HepG2 (cell line): Measurements from ENCODE around the gene TNS1. TPM values are rescaled to one million over a fixed set of nuclear protein-coding genes. Genes with fewer than 3 reads are reported as not detected.
A peak's percentile ranks its signal among the peaks of the same experiment; 100 is the strongest.

Experiments used
- AHR ChIP-seq: IDR thresholded peaks from 2 replicates; pipeline ENCODE4 v1.6.1; 2018; ENCODE audit warnings: missing genetic modification reagents, missing compliant biosample characterization
- AKAP8 ChIP-seq: sonication (generic); formaldehyde crosslinking; IDR thresholded peaks from 2 replicates; pipeline ENCODE4 v1.5.1; 2020; ENCODE audit warnings: mild to moderate bottlenecking, missing genetic modification reagents
- ARHGAP35 ChIP-seq: sonication (generic); formaldehyde crosslinking; IDR thresholded peaks from 2 replicates; pipeline ENCODE4 v1.9.0; 2022; ENCODE audit warnings: mild to moderate bottlenecking, inconsistent platforms, moderate library complexity, missing genetic modification reagents, borderline replicate concordance
- EHMT2 ChIP-seq: fragments of 200-600 bp; sonication (generic); IDR thresholded peaks from 2 replicates; pipeline ENCODE4 v1.7.0; 2017; ENCODE audit warnings: antibody characterized with exemption, low read depth, low read length, borderline replicate concordance
- GABPB1 ChIP-seq: IDR thresholded peaks from 2 replicates; pipeline ENCODE4 v1.6.1; 2016; ENCODE audit warnings: mild to moderate bottlenecking, missing genetic modification reagents, moderate library complexity, missing compliant biosample characterization
- JARID2 ChIP-seq: sonication (generic); formaldehyde crosslinking; IDR thresholded peaks from 2 replicates; pipeline ENCODE4 v1.8.1; 2023; ENCODE audit warnings: missing genetic modification reagents, inconsistent platforms; ENCODE audit not compliant: insufficient replicate concordance
- MZF1 ChIP-seq: sonication (generic); formaldehyde crosslinking; IDR thresholded peaks from 2 replicates; pipeline ENCODE4 v1.8.1; 2023; ENCODE audit warnings: mild to moderate bottlenecking, missing genetic modification reagents, borderline replicate concordance
- RFXANK ChIP-seq: IDR thresholded peaks from 2 replicates; pipeline ENCODE4 v1.6.1; 2016
- RXRA ChIP-seq: sonication (generic); formaldehyde crosslinking; IDR thresholded peaks from 2 replicates; pipeline ENCODE4 v1.5.1; 2020; ENCODE audit warnings: missing genetic modification reagents
- SP5 ChIP-seq: IDR thresholded peaks from 2 replicates; pipeline ENCODE4 v1.6.1; 2016; ENCODE audit warnings: low read depth, borderline replicate concordance
- ZBTB1 ChIP-seq: sonication (generic); formaldehyde crosslinking; IDR thresholded peaks from 2 replicates; pipeline ENCODE4 v1.4.0; 2020; ENCODE audit warnings: missing genetic modification reagents, borderline replicate concordance
- ZNF121 ChIP-seq: sonication (generic); formaldehyde crosslinking; IDR thresholded peaks from 2 replicates; pipeline ENCODE4 v1.5.0; 2020; ENCODE audit warnings: mild to moderate bottlenecking, missing genetic modification reagents
- ZNF205 ChIP-seq: IDR thresholded peaks from 2 replicates; pipeline ENCODE4 v1.6.1; 2018; ENCODE audit warnings: missing biosample characterization, missing genetic modification reagents
- ZNF230 ChIP-seq: sonication (generic); formaldehyde crosslinking; IDR thresholded peaks from 2 replicates; pipeline ENCODE4 v1.4.0; 2020; ENCODE audit warnings: mild to moderate bottlenecking, missing genetic modification reagents
- ZNF331 ChIP-seq: sonication (generic); formaldehyde crosslinking; IDR thresholded peaks from 2 replicates; pipeline ENCODE4 v1.4.0; 2020; ENCODE audit warnings: missing genetic modification reagents
- ZNF335 ChIP-seq: sonication (generic); formaldehyde crosslinking; IDR thresholded peaks from 2 replicates; pipeline ENCODE4 v1.4.0; 2020; ENCODE audit warnings: missing genetic modification reagents
- ZNF501 ChIP-seq: sonication (generic); formaldehyde crosslinking; IDR thresholded peaks from 2 replicates; pipeline ENCODE4 v1.5.1; 2020; ENCODE audit warnings: mild to moderate bottlenecking, moderate library complexity, missing genetic modification reagents
- ZNF7 ChIP-seq: IDR thresholded peaks from 2 replicates; pipeline ENCODE4 v1.6.1; 2016; ENCODE audit warnings: missing biosample characterization, missing genetic modification reagents
- ZSCAN29 ChIP-seq: sonication (generic); formaldehyde crosslinking; conservative IDR thresholded peaks from 2 replicates; pipeline ENCODE4 v1.4.0; 2020; ENCODE audit warnings: mild to moderate bottlenecking, missing genetic modification reagents
- polyA plus RNA-seq, 8 experiments: library from polyadenylated mRNA; depleted of rRNA in 3 of 8; stranded (reverse) in 7 of 8; unstranded in 1 of 8; fragments of >200 nt; fragmentation: Illumina TruSeq in 4 of 8; extraction: Trizol in 4 of 8; gene quantifications; 2 replicates each; pipeline versions ENCODE4 v1.2.1 to v1.2.3, GENCODE V29; 2011 to 2016; ENCODE audit warnings: low read depth in 4 of 8, missing spikeins in 1 of 8, mixed read lengths in 1 of 8; ENCODE audit not compliant: insufficient read depth in 1 of 8
- total RNA-seq, 5 experiments: library from RNA; depleted of rRNA; stranded (reverse); fragments of >200 nt; fragmentation: Illumina TruSeq; extraction: Trizol; gene quantifications; 2 replicates each; pipeline ENCODE4 v1.2.3, GENCODE V29; 2016; ENCODE audit warnings: low read depth in 1 of 5
- TF ChIP-seq, protein P1 (sequence below): sonication (generic); formaldehyde crosslinking; IDR thresholded peaks from 2 replicates; pipeline ENCODE4 v1.8.0; 2023; ENCODE audit warnings: mild to moderate bottlenecking, missing genetic modification reagents
- TF ChIP-seq, protein P2 (sequence below): sonication (generic); formaldehyde crosslinking; IDR thresholded peaks from 2 replicates; pipeline ENCODE4 v1.9.0; 2021; ENCODE audit warnings: missing genetic modification reagents, borderline replicate concordance
- TF ChIP-seq, protein P3 (sequence below): sonication (generic); formaldehyde crosslinking; IDR thresholded peaks from 2 replicates; pipeline ENCODE4 v1.4.0; 2020; ENCODE audit warnings: missing genetic modification reagents
- TF ChIP-seq, protein P4 (sequence below): sonication (generic); formaldehyde crosslinking; IDR thresholded peaks from 2 replicates; pipeline ENCODE4 v1.8.1; 2023; ENCODE audit warnings: mild to moderate bottlenecking, missing genetic modification reagents

TNS1 gene
- total and polyA plus RNA-seq, 2 of the 13 experiments (the other 11 are each of a cell fraction or from before 2014, with no cell fraction given), result 1.9 to 118 TPM

DNA sequence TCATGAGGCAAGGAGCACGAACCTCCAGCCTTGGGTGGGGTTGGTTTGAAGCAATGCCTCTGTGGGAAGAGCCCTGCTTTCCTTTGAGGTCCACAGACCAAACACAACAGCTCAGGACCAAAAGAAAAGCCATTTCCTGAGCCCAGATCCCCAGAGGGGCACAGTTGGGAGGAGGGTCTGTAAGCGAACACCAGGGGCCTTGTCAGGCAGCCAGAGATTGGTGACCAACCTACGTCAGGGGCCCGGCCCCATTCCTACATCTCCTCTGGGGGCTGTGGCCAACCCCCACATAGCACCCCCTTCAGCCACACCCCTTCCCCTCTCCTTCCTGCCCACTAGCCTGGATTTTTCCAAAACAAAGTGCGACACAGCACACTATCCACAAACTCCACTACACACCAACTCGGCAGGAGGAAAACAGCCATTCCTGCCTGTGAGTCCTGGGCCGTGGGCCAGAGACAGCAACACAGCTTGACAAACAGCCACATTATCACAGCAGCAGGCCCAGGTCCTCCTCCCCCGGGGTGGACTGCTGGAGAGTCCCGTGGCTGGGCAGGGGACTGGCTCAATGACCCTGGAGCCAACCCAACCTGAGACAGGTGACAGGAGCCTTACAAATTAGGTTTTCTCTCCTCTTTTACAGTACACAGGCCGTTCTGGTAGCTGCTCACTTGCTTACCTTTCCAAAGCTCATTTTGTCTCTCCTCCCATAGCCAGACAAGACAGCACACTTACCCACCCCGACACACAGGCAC is 98.8 kb downstream of the TNS1 start (continued):
- peak; percentile 19 for TF ChIP-seq ZNF230 (CRISPR knock-in tag)
- TF ChIP-seq, protein P1, sequence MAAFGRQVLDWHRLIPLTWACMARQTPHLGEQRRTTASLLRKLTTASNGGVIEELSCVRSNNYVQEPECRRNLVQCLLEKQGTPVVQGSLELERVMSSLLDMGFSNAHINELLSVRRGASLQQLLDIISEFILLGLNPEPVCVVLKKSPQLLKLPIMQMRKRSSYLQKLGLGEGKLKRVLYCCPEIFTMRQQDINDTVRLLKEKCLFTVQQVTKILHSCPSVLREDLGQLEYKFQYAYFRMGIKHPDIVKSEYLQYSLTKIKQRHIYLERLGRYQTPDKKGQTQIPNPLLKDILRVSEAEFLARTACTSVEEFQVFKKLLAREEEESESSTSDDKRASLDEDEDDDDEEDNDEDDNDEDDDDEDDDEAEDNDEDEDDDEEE (CRISPR knock-in tag), result peak; percentile 87; the same call in 1 of the 2 replicates
- TF ChIP-seq ZBTB1 (CRISPR knock-in tag), result no peak
- TF ChIP-seq, protein P2, sequence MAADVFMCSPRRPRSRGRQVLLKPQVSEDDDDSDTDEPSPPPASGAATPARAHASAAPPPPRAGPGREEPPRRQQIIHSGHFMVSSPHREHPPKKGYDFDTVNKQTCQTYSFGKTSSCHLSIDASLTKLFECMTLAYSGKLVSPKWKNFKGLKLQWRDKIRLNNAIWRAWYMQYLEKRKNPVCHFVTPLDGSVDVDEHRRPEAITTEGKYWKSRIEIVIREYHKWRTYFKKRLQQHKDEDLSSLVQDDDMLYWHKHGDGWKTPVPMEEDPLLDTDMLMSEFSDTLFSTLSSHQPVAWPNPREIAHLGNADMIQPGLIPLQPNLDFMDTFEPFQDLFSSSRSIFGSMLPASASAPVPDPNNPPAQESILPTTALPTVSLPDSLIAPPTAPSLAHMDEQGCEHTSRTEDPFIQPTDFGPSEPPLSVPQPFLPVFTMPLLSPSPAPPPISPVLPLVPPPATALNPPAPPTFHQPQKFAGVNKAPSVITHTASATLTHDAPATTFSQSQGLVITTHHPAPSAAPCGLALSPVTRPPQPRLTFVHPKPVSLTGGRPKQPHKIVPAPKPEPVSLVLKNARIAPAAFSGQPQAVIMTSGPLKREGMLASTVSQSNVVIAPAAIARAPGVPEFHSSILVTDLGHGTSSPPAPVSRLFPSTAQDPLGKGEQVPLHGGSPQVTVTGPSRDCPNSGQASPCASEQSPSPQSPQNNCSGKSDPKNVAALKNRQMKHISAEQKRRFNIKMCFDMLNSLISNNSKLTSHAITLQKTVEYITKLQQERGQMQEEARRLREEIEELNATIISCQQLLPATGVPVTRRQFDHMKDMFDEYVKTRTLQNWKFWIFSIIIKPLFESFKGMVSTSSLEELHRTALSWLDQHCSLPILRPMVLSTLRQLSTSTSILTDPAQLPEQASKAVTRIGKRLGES, result no peak
- no peak for TF ChIP-seq ARHGAP35 (CRISPR knock-in tag)
- TF ChIP-seq MZF1 (CRISPR knock-in tag), result no peak
- peak; percentile 85; the same call in 1 of the 2 replicates for TF ChIP-seq SP5 (CRISPR knock-in tag)
- TF ChIP-seq ZNF7 (CRISPR knock-in tag), result no peak
- TF ChIP-seq JARID2 (CRISPR knock-in tag), result no peak
- peak; percentile 85 for TF ChIP-seq ZNF501
- TF ChIP-seq ZNF205 (CRISPR knock-in tag), result no peak
- no peak for TF ChIP-seq EHMT2
- peak; percentile 60; the same call in 1 of the 2 replicates for TF ChIP-seq ZSCAN29 (CRISPR knock-in tag)
- TF ChIP-seq AHR (CRISPR knock-in tag), result peak; percentile 63; the same call in 1 of the 2 replicates
- TF ChIP-seq AKAP8, result peak; percentile 63; the same call in 1 of the 2 replicates
- peak; percentile 23; the same call in 1 of the 2 replicates for TF ChIP-seq GABPB1
- TF ChIP-seq ZNF335 (CRISPR knock-in tag), result no peak; the same call in 1 of the 2 replicates
- TF ChIP-seq RFXANK (CRISPR knock-in tag), result no peak
- TF ChIP-seq RXRA (CRISPR knock-in tag), result 0 out of 2 replicates have a peak, but pooled peaks have one; percentile 21
- TF ChIP-seq, protein P3, sequence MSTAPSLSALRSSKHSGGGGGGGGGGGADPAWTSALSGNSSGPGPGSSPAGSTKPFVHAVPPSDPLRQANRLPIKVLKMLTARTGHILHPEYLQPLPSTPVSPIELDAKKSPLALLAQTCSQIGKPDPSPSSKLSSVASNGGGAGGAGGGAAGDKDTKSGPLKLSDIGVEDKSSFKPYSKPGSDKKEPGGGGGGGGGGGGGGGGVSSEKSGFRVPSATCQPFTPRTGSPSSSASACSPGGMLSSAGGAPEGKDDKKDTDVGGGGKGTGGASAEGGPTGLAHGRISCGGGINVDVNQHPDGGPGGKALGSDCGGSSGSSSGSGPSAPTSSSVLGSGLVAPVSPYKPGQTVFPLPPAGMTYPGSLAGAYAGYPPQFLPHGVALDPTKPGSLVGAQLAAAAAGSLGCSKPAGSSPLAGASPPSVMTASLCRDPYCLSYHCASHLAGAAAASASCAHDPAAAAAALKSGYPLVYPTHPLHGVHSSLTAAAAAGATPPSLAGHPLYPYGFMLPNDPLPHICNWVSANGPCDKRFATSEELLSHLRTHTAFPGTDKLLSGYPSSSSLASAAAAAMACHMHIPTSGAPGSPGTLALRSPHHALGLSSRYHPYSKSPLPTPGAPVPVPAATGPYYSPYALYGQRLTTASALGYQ (CRISPR knock-in tag), result 0 out of 2 replicates have a peak, but pooled peaks have one; percentile 39
- no peak for TF ChIP-seq ZNF121
- peak; percentile 22 for TF ChIP-seq ZNF331 (CRISPR knock-in tag)
- TF ChIP-seq, protein P4, sequence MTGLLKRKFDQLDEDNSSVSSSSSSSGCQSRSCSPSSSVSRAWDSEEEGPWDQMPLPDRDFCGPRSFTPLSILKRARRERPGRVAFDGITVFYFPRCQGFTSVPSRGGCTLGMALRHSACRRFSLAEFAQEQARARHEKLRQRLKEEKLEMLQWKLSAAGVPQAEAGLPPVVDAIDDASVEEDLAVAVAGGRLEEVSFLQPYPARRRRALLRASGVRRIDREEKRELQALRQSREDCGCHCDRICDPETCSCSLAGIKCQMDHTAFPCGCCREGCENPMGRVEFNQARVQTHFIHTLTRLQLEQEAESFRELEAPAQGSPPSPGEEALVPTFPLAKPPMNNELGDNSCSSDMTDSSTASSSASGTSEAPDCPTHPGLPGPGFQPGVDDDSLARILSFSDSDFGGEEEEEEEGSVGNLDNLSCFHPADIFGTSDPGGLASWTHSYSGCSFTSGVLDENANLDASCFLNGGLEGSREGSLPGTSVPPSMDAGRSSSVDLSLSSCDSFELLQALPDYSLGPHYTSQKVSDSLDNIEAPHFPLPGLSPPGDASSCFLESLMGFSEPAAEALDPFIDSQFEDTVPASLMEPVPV (CRISPR knock-in tag), result no peak
